ENCODE measurements around the gene RAC3.
A peak's percentile ranks its signal among the peaks of the same experiment; 100 is the strongest.

The RAC3 gene

DNA sequence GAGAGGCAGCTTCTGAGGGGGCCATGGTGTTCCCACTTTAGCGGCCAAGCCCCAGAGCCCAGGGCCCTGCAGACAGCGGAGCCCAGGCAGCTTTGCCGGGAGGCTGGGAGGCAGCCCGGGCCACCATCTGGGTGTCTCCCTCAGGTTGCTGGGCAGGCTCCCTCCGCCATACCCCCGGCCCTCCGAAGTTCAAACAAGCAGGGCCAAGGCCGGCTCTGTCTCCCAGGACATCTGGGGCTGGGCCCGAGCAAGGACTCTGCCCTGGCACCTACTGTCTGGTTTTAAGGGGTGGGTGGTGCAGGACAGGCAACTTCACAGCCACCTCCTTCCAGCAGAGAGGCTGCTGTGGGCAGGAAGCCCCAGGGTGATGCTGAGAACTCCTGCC, 31.5 kb downstream of the RAC3 start:
- Histone ChIP-seq H3K79me2 (ENCODE audit: control insufficient read depth, insufficient read depth, low read length, poor library complexity) (peaks cover 10% of the 10 kb centered on the region), H4K8ac (ENCODE audit: low read depth, low read length) (no peak overlapping the region), H3K14ac (ENCODE audit: low read length) (no peak overlapping the region), H3K9ac (ENCODE audit: low read length) (no peak overlapping the region), H3K4ac (ENCODE audit: low read depth, low read length) (no peak overlapping the region), H2BK5ac (ENCODE audit: low read depth, low read length, poor library complexity) (no peak overlapping the region), H3K23ac (ENCODE audit: low read length) (no peak overlapping the region), H2AFZ (ENCODE audit: insufficient read depth, low read length, poor library complexity) (no peak overlapping the region), H3K27ac (ENCODE audit: low read depth, low read length) (no peak overlapping the region), H3K9me3 (ENCODE audit: insufficient read depth, low read depth, low read length) (no peaks in the 10 kb centered on the region), H3K4me3 (ENCODE audit: low read depth, low read length) (no peak overlapping the region), H4K91ac (ENCODE audit: low read depth, low read length) (no peak overlapping the region), H3K4me2 (ENCODE audit: low read length) (no peak overlapping the region), H2BK12ac (ENCODE audit: low read length) (no peak overlapping the region), H3K4me1 (ENCODE audit: control insufficient read depth in 1 of 2, insufficient read depth in 2 of 2, low read length in 2 of 2) (peaks cover 11 to 12% of the 10 kb centered on the region in 2 experiments), H3K36me3 (ENCODE audit: control insufficient read depth in 1 of 2, insufficient read depth in 2 of 2, low read length in 2 of 2) (peaks cover 55 to 58% of the 10 kb centered on the region in 2 experiments), H3K79me1 (ENCODE audit: low read length) (peaks cover 9% of the 10 kb centered on the region), H2BK120ac (ENCODE audit: insufficient read depth, low read length, poor library complexity) (no peak overlapping the region), H3K18ac (ENCODE audit: low read length) (no peak overlapping the region), H3K27me3 (ENCODE audit: insufficient read depth, low read length) (no peaks in the 10 kb centered on the region), H4K12ac (ENCODE audit: low read depth, low read length) (no peak overlapping the region), H2AK5ac (ENCODE audit: low read length) (no peak overlapping the region)
- no CpG with 5 or more reads among the region's 9 CpGs for WGBS (ENCODE audit: extremely low coverage, insufficient coverage, insufficient read length)
- DNase-seq = no peak

DNA sequence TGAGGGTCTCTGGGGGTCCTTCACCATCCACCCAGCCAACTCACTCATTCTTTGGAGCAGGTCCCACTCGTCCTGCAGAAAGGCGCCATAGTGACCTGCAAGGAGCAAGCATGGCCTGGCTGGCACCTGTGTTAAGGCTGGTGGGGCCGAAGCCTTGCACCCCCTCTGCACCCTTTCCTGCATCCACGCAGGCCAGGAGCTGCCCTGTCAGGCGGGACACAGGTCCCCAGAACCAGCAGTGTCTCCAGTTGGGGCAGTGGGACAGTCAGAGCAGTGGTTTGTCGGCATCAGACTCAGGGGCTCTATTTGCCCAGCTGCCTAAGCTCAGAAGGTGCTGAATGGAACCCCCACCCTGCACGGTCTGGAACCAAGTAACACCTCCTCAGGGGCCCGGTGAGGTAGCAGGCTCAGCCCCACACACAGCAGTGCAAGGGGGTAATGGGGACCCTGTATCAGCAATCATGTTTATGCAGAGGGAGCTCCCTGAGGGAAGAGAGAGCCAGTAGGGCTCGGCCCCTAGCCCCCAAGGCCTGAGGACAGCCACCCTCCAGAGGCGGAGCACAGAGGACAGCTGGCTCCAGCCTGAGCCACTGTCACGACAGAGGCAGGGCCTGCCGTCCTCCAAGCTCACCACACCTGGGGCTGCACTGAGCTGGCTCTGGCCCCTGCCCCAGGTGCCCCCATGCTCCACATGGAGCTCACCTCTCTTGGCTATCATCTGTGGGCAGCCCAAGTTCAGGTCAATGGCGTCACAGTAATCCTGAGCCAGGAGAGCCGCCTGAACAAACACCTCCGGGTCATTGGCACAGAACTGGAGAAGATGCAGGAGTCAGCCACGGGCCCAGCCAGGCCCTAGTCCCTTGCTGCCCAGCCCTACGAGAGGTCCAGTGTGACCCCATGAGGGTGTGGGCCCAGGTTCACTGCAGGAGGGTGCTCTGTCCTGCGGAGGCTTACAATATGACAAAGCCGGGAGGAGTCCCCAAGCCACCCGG, 32.2 kb downstream of the RAC3 start:
- Histone ChIP-seq H3K79me2 (ENCODE audit: control insufficient read depth, insufficient read depth, low read length, poor library complexity) (peaks cover 10% of the 10 kb centered on the region), H4K8ac (ENCODE audit: low read depth, low read length) (no peak overlapping the region), H4K12ac (ENCODE audit: low read depth, low read length) (no peak overlapping the region), H2AFZ (ENCODE audit: insufficient read depth, low read length, poor library complexity) (no peak overlapping the region), H3K9me3 (ENCODE audit: insufficient read depth, low read depth, low read length) (no peaks in the 10 kb centered on the region), H3K9ac (ENCODE audit: low read length) (no peak overlapping the region), H3K23ac (ENCODE audit: low read length) (no peak overlapping the region), H3K4ac (ENCODE audit: low read depth, low read length) (no peak overlapping the region), H2BK12ac (ENCODE audit: low read length) (no peak overlapping the region), H3K14ac (ENCODE audit: low read length) (no peak overlapping the region), H3K4me2 (ENCODE audit: low read length) (no peak overlapping the region), H3K27me3 (ENCODE audit: insufficient read depth, low read length) (no peaks in the 10 kb centered on the region), H3K27ac (ENCODE audit: low read depth, low read length) (no peak overlapping the region), H3K79me1 (ENCODE audit: low read length) (peaks cover 9% of the 10 kb centered on the region), H2BK120ac (ENCODE audit: insufficient read depth, low read length, poor library complexity) (no peak overlapping the region), H3K4me1 (ENCODE audit: control insufficient read depth in 1 of 2, insufficient read depth in 2 of 2, low read length in 2 of 2) (peaks cover 11 to 12% of the 10 kb centered on the region in 2 experiments), H2AK5ac (ENCODE audit: low read length) (no peak overlapping the region), H3K4me3 (ENCODE audit: low read depth, low read length) (no peak overlapping the region), H4K91ac (ENCODE audit: low read depth, low read length) (no peak overlapping the region), H3K36me3 (ENCODE audit: control insufficient read depth in 1 of 2, insufficient read depth in 2 of 2, low read length in 2 of 2) (peaks cover 47 to 51% of the 10 kb centered on the region in 2 experiments), H3K18ac (ENCODE audit: low read length) (no peak overlapping the region), H2BK5ac (ENCODE audit: low read depth, low read length, poor library complexity) (no peak overlapping the region)
- WGBS (ENCODE audit: extremely low coverage, insufficient coverage, insufficient read length) = no CpG with 5 or more reads among the region's 20 CpGs
- no peak for DNase-seq

DNA sequence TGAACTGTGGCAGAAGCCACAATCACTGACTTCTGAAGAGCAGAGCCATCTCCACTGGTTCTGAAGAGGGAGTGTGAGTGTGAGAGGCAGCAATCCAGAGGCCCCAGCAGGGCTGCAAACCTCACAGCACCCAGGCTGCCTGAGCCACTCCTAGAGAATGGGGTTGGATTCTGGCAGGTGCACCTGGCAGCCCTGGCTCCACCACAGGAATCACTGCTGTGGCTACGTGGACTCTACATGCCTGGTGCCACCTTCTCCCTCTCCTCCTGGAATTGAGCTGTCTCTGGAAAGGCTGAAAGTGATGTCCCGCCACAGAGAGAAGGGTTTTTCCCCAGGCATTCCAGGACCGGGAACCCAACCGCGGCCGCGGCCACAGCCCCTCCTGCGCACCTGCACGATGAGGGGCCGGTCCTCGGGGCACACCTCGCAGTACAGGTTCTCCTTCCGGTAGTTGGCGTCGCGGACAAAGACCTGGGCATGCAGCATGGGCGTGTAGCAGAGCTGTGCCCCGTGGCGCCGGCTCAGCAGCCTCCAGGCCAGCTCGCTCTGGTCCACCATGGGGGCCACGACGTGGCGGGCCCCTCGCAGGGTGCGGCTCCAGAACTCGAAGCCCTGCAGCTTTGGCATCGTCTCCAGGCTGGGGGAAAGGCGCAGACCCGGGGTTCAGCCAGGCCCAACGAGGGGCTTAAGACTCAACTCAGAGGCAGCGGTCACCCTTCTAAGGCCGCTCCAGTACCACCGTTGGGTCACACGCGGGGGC, 33.1 kb downstream of the RAC3 start:
- Histone ChIP-seq H4K12ac (ENCODE audit: low read depth, low read length) (peak overlapping the region; percentile 78), H3K23ac (ENCODE audit: low read length) (no peak overlapping the region), H3K36me3 (ENCODE audit: control insufficient read depth in 1 of 2, insufficient read depth in 2 of 2, low read length in 2 of 2) (peaks cover 41 to 43% of the 10 kb centered on the region in 2 experiments), H3K4me2 (ENCODE audit: low read length) (peak overlapping the region; percentile 97), H4K91ac (ENCODE audit: low read depth, low read length) (peak overlapping the region; percentile 75), H3K27ac (ENCODE audit: low read depth, low read length) (no peak overlapping the region), H3K4me1 (ENCODE audit: control insufficient read depth in 1 of 2, insufficient read depth in 2 of 2, low read length in 2 of 2) (peaks cover 11 to 12% of the 10 kb centered on the region in 2 experiments), H2BK120ac (ENCODE audit: insufficient read depth, low read length, poor library complexity) (no peak overlapping the region), H3K18ac (ENCODE audit: low read length) (peak overlapping the region; percentile 4), H2AK5ac (ENCODE audit: low read length) (peak overlapping the region; percentile 0), H3K14ac (ENCODE audit: low read length) (no peak overlapping the region), H2BK5ac (ENCODE audit: low read depth, low read length, poor library complexity) (no peak overlapping the region), H4K8ac (ENCODE audit: low read depth, low read length) (peak overlapping the region; percentile 77), H3K4me3 (ENCODE audit: low read depth, low read length) (peak overlapping the region; percentile 84), H3K79me2 (ENCODE audit: control insufficient read depth, insufficient read depth, low read length, poor library complexity) (peaks cover 10% of the 10 kb centered on the region), H3K9me3 (ENCODE audit: insufficient read depth, low read depth, low read length) (no peaks in the 10 kb centered on the region), H3K4ac (ENCODE audit: low read depth, low read length) (peak overlapping the region; percentile 91), H2BK12ac (ENCODE audit: low read length) (no peak overlapping the region), H2AFZ (ENCODE audit: insufficient read depth, low read length, poor library complexity) (peak overlapping the region; percentile 10), H3K79me1 (ENCODE audit: low read length) (peaks cover 9% of the 10 kb centered on the region), H3K27me3 (ENCODE audit: insufficient read depth, low read length) (no peaks in the 10 kb centered on the region), H3K9ac (ENCODE audit: low read length) (peak overlapping the region; percentile 87)
- no peak for DNase-seq
- WGBS (ENCODE audit: extremely low coverage, insufficient coverage, insufficient read length) = no CpG with 5 or more reads among the region's 36 CpGs

DNA sequence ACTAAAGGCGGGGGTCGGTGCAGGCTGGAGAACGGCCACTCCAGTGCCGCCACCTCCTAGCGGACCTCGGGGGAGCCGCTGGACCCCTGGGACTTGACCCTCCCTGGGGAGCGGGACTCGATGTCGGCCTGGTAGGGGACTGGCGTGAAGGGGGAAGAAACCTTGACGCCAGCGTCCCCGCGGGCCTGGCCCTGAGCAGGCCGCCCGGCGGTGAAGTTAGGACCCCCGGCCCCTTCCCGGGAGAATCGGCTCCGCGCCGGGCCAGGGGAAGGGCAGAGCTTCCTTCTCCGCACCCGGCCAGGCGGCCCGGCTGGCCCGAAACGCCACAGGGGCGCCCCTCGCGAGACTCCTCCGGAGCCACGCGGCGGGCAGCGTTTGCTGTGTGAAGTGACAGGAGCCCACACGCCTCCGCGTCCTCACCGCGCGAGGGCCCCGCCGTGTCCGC, 33.7 kb downstream of the RAC3 start:
- Histone ChIP-seq H3K23ac (ENCODE audit: low read length) (no peak overlapping the region), H2BK12ac (ENCODE audit: low read length) (no peak overlapping the region), H3K79me2 (ENCODE audit: control insufficient read depth, insufficient read depth, low read length, poor library complexity) (peaks cover 10% of the 10 kb centered on the region), H2AK5ac (ENCODE audit: low read length) (peak overlapping the region; percentile 7), H3K4me1 (ENCODE audit: control insufficient read depth in 1 of 2, insufficient read depth in 2 of 2, low read length in 2 of 2) (peaks cover 11 to 12% of the 10 kb centered on the region in 2 experiments), H3K18ac (ENCODE audit: low read length) (peak overlapping the region; percentile 4), H3K14ac (ENCODE audit: low read length) (peak overlapping the region; percentile 83), H3K9ac (ENCODE audit: low read length) (peak overlapping the region; percentile 87), H2AFZ (ENCODE audit: insufficient read depth, low read length, poor library complexity) (peak overlapping the region; percentile 91), H4K12ac (ENCODE audit: low read depth, low read length) (peak overlapping the region; percentile 78), H3K9me3 (ENCODE audit: insufficient read depth, low read depth, low read length) (no peaks in the 10 kb centered on the region), H4K8ac (ENCODE audit: low read depth, low read length) (peak overlapping the region; percentile 77), H3K4me2 (ENCODE audit: low read length) (peak overlapping the region; percentile 97), H3K4ac (ENCODE audit: low read depth, low read length) (peak overlapping the region; percentile 91), H3K27me3 (ENCODE audit: insufficient read depth, low read length) (no peaks in the 10 kb centered on the region), H2BK120ac (ENCODE audit: insufficient read depth, low read length, poor library complexity) (peak overlapping the region; percentile 64), H3K4me3 (ENCODE audit: low read depth, low read length) (peak overlapping the region; percentile 84), H3K27ac (ENCODE audit: low read depth, low read length) (no peak overlapping the region), H3K36me3 (ENCODE audit: control insufficient read depth in 1 of 2, insufficient read depth in 2 of 2, low read length in 2 of 2) (peaks cover 35 to 37% of the 10 kb centered on the region in 2 experiments), H4K91ac (ENCODE audit: low read depth, low read length) (peak overlapping the region; percentile 75), H2BK5ac (ENCODE audit: low read depth, low read length, poor library complexity) (peak overlapping the region; percentile 71), H3K79me1 (ENCODE audit: low read length) (peaks cover 9% of the 10 kb centered on the region)
- DNase-seq = peak in 1 of 2 donors; percentile 36
- WGBS (ENCODE audit: extremely low coverage, insufficient coverage, insufficient read length) = no CpG with 5 or more reads among the region's 47 CpGs
